ENCODE measurements around the gene ERCC6L2.

ERCC6L2 gene

GRCh38 chr9:96009690-96010472 lies 134.4 kb downstream of the ERCC6L2 start:
- no peaks in the 10 kb centered on the region for H3K4me1 ChIP-seq (ENCODE audit: insufficient read depth, low read length)
- no peak overlapping the region for H3K27ac ChIP-seq (ENCODE audit: low read length)
- no peak overlapping the region for H3K4me3 ChIP-seq (ENCODE audit: low read length)
- H3K9me3 ChIP-seq (ENCODE audit: insufficient read depth, low read depth, low read length) = no peaks in the 10 kb centered on the region
- no peak overlapping the region for H3K9ac ChIP-seq (ENCODE audit: low read depth, low read length)
- no peaks in the 10 kb centered on the region for H3K27me3 ChIP-seq (ENCODE audit: insufficient read depth, low read length)
- peaks cover 56% of the 10 kb centered on the region for H3K36me3 ChIP-seq (ENCODE audit: insufficient read depth, low read depth, low read length)

GRCh38 chr9:96014078-96014477 lies 138.6 kb downstream of the ERCC6L2 start:
- H3K4me3 ChIP-seq (ENCODE audit: low read length) = no peak overlapping the region
- no peak overlapping the region for H3K27ac ChIP-seq (ENCODE audit: low read length)
- peaks cover 39% of the 10 kb centered on the region for H3K36me3 ChIP-seq (ENCODE audit: insufficient read depth, low read depth, low read length)
- no peak overlapping the region for H3K9ac ChIP-seq (ENCODE audit: low read depth, low read length)
- no peaks in the 10 kb centered on the region for H3K4me1 ChIP-seq (ENCODE audit: insufficient read depth, low read length)
- no peaks in the 10 kb centered on the region for H3K9me3 ChIP-seq (ENCODE audit: insufficient read depth, low read depth, low read length)
- peaks cover 5% of the 10 kb centered on the region for H3K27me3 ChIP-seq (ENCODE audit: insufficient read depth, low read length)

- H3K9me3 ChIP-seq (ENCODE audit: insufficient read depth, low read depth, low read length) = no peaks in the 10 kb centered on the region
- no peaks in the 10 kb centered on the region for H3K4me1 ChIP-seq (ENCODE audit: insufficient read depth, low read length)
- H3K36me3 ChIP-seq (ENCODE audit: insufficient read depth, low read depth, low read length) = peaks cover 23% of the 10 kb centered on the region
- H3K27ac ChIP-seq (ENCODE audit: low read length) = no peak overlapping the region
- H3K27me3 ChIP-seq (ENCODE audit: insufficient read depth, low read length) = peaks cover 25% of the 10 kb centered on the region
- H3K9ac ChIP-seq (ENCODE audit: low read depth, low read length) = no peak overlapping the region
- no peak overlapping the region for H3K4me3 ChIP-seq (ENCODE audit: low read length)
Measured at GRCh38 chr9:96015876-96016686, 140.6 kb downstream of the ERCC6L2 start.
